HepG2 (cell line): ENCODE measurements around the gene NMNAT1. TPM values are rescaled to one million over a fixed set of nuclear protein-coding genes. Genes with fewer than 3 reads are reported as not detected.

Experiments used
- AKAP8 ChIP-seq: sonication (generic); formaldehyde crosslinking; IDR thresholded peaks from 2 replicates; pipeline ENCODE4 v1.5.1; 2020; ENCODE audit warnings: mild to moderate bottlenecking, missing genetic modification reagents
- ARHGAP35 ChIP-seq: sonication (generic); formaldehyde crosslinking; IDR thresholded peaks from 2 replicates; pipeline ENCODE4 v1.9.0; 2022; ENCODE audit warnings: mild to moderate bottlenecking, inconsistent platforms, moderate library complexity, missing genetic modification reagents, borderline replicate concordance
- BCL6 ChIP-seq: IDR thresholded peaks from 2 replicates; pipeline ENCODE4 v1.6.1; 2016; ENCODE audit warnings: missing genetic modification reagents, missing compliant biosample characterization
- FOSL1 ChIP-seq: sonication (generic); formaldehyde crosslinking; IDR thresholded peaks from 2 replicates; pipeline ENCODE4 v1.9.0; 2021; ENCODE audit warnings: missing genetic modification reagents, borderline replicate concordance
- FOXM1 ChIP-seq: sonication (generic); formaldehyde crosslinking; IDR thresholded peaks from 2 replicates; pipeline ENCODE4 v1.5.0; 2020; ENCODE audit warnings: missing genetic modification reagents
- HOXA3 ChIP-seq: sonication (generic); formaldehyde crosslinking; IDR thresholded peaks from 2 replicates; pipeline ENCODE4 v1.5.0; 2020; ENCODE audit warnings: missing genetic modification reagents
- KIAA2018 ChIP-seq: sonication (generic); formaldehyde crosslinking; IDR thresholded peaks from 2 replicates; pipeline ENCODE4 v1.5.0; 2020; ENCODE audit warnings: mild to moderate bottlenecking, missing genetic modification reagents, borderline replicate concordance
- SATB2 ChIP-seq: sonication (generic); formaldehyde crosslinking; IDR thresholded peaks from 2 replicates; pipeline ENCODE4 v1.5.0; 2020; ENCODE audit warnings: missing genetic modification reagents
- YEATS4 ChIP-seq: sonication (generic); formaldehyde crosslinking; IDR thresholded peaks from 2 replicates; pipeline ENCODE4 v1.4.0; 2020; ENCODE audit warnings: missing genetic modification reagents, borderline replicate concordance
- ZBTB21 ChIP-seq: sonication (generic); formaldehyde crosslinking; IDR thresholded peaks from 2 replicates; pipeline ENCODE4 v1.4.0; 2020; ENCODE audit warnings: missing genetic modification reagents
- ZBTB3 ChIP-seq: sonication (generic); formaldehyde crosslinking; IDR thresholded peaks from 2 replicates; pipeline ENCODE4 v1.4.0; 2020; ENCODE audit warnings: low read depth, mild to moderate bottlenecking, moderate library complexity, missing genetic modification reagents, borderline replicate concordance
- ZNF343 ChIP-seq: sonication (generic); formaldehyde crosslinking; IDR thresholded peaks from 2 replicates; pipeline ENCODE4 v1.4.0; 2020; ENCODE audit warnings: mild to moderate bottlenecking, missing genetic modification reagents
- ZNF362 ChIP-seq: sonication (generic); formaldehyde crosslinking; IDR thresholded peaks from 2 replicates; pipeline ENCODE4 v1.4.0; 2020; ENCODE audit warnings: missing genetic modification reagents, mild to moderate bottlenecking, borderline replicate concordance
- ZNF512 ChIP-seq: sonication (generic); formaldehyde crosslinking; IDR thresholded peaks from 2 replicates; pipeline ENCODE4 v1.4.0; 2020; ENCODE audit warnings: mild to moderate bottlenecking, missing genetic modification reagents
- ZNF547 ChIP-seq: sonication (generic); formaldehyde crosslinking; IDR thresholded peaks from 2 replicates; pipeline ENCODE4 v1.5.1; 2020; ENCODE audit warnings: mild to moderate bottlenecking, missing genetic modification reagents
- ZNF772 ChIP-seq: sonication (generic); formaldehyde crosslinking; IDR thresholded peaks from 2 replicates; pipeline ENCODE4 v1.5.0; 2020; ENCODE audit warnings: mild to moderate bottlenecking, missing genetic modification reagents
- ZNF773 ChIP-seq: sonication (generic); formaldehyde crosslinking; IDR thresholded peaks from 2 replicates; pipeline ENCODE4 v1.4.0; 2020; ENCODE audit warnings: missing genetic modification reagents, borderline replicate concordance
- polyA plus RNA-seq, 8 experiments: library from polyadenylated mRNA; depleted of rRNA in 3 of 8; stranded (reverse) in 7 of 8; unstranded in 1 of 8; fragments of >200 nt; fragmentation: Illumina TruSeq in 4 of 8; extraction: Trizol in 4 of 8; gene quantifications; 2 replicates each; pipeline versions ENCODE4 v1.2.1 to v1.2.3, GENCODE V29; 2011 to 2016; ENCODE audit warnings: low read depth in 4 of 8, missing spikeins in 1 of 8, mixed read lengths in 1 of 8; ENCODE audit not compliant: insufficient read depth in 1 of 8
- total RNA-seq, 5 experiments: library from RNA; depleted of rRNA; stranded (reverse); fragments of >200 nt; fragmentation: Illumina TruSeq; extraction: Trizol; gene quantifications; 2 replicates each; pipeline ENCODE4 v1.2.3, GENCODE V29; 2016; ENCODE audit warnings: low read depth in 1 of 5

Gene NMNAT1
- total and polyA plus RNA-seq, 2 of the 13 experiments (the other 11 are each of a cell fraction or from before 2014, with no cell fraction given): 5.6 to 12.2 TPM

- TF ChIP-seq YEATS4 (CRISPR knock-in tag): no peak
- TF ChIP-seq ZBTB3 (CRISPR knock-in tag): no peak
- no peak for TF ChIP-seq ZNF547 (CRISPR knock-in tag)
- TF ChIP-seq AKAP8: no peak
- no peak for TF ChIP-seq BCL6 (CRISPR knock-in tag)
- TF ChIP-seq KIAA2018 (CRISPR knock-in tag): no peak
- peak; percentile 66; the same call in 1 of the 2 replicates for TF ChIP-seq HOXA3 (CRISPR knock-in tag)
- TF ChIP-seq ZNF343 (CRISPR knock-in tag): 0 out of 2 replicates have a peak, but pooled peaks have one; percentile 19
- TF ChIP-seq SATB2: no peak
- TF ChIP-seq ZNF773 (CRISPR knock-in tag): no peak
- TF ChIP-seq FOXM1 (CRISPR knock-in tag): no peak
- no peak for TF ChIP-seq ZNF512 (CRISPR knock-in tag)
- no peak for TF ChIP-seq FOSL1 (CRISPR knock-in tag)
- TF ChIP-seq ARHGAP35 (CRISPR knock-in tag): 0 out of 2 replicates have a peak, but pooled peaks have one; percentile 23
- no peak for TF ChIP-seq ZBTB21 (CRISPR knock-in tag)
- no peak for TF ChIP-seq ZNF772 (CRISPR knock-in tag)
- TF ChIP-seq ZNF362: no peak
These were observed 89.5 kb downstream of the NMNAT1 start, which contains the start of gene UBE4B (continued) for GRCh38 chr1:10032590-10033358.
